NB4 (cell line): ENCODE measurements around the gene PPP2R1A.

Source experiments
- MYC ChIP-seq: IDR thresholded peaks from 2 replicates; pipeline ENCODE4 v1.6.1; 2011; ENCODE audit warnings: low read depth, low read length
- POLR2A ChIP-seq: IDR thresholded peaks from 2 replicates; pipeline ENCODE4 v1.6.1; 2011; ENCODE audit warnings: mild to moderate bottlenecking; ENCODE audit not compliant: insufficient read length; ENCODE audit errors: extremely low read depth
- TF ChIP-seq, protein P1 (sequence below): IDR thresholded peaks from one replicate; pipeline ENCODE4 v1.5.1; 2012; ENCODE audit warnings: low read depth, low read length
- TF ChIP-seq, protein P2 (sequence below): IDR thresholded peaks from 2 replicates; pipeline ENCODE4 v1.6.1; 2011; ENCODE audit warnings: low read depth, low read length

- TF ChIP-seq, protein P1, sequence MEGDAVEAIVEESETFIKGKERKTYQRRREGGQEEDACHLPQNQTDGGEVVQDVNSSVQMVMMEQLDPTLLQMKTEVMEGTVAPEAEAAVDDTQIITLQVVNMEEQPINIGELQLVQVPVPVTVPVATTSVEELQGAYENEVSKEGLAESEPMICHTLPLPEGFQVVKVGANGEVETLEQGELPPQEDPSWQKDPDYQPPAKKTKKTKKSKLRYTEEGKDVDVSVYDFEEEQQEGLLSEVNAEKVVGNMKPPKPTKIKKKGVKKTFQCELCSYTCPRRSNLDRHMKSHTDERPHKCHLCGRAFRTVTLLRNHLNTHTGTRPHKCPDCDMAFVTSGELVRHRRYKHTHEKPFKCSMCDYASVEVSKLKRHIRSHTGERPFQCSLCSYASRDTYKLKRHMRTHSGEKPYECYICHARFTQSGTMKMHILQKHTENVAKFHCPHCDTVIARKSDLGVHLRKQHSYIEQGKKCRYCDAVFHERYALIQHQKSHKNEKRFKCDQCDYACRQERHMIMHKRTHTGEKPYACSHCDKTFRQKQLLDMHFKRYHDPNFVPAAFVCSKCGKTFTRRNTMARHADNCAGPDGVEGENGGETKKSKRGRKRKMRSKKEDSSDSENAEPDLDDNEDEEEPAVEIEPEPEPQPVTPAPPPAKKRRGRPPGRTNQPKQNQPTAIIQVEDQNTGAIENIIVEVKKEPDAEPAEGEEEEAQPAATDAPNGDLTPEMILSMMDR = no peak
- TF ChIP-seq POLR2A (no peak), MYC (no peak)
- TF ChIP-seq, protein P2, sequence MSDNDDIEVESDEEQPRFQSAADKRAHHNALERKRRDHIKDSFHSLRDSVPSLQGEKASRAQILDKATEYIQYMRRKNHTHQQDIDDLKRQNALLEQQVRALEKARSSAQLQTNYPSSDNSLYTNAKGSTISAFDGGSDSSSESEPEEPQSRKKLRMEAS = no peak
Measured at GRCh38 chr19:52141203-52141602, 48.6 kb upstream of the PPP2R1A start.
